Sigmoid colon (tissue), 7 donors: ENCODE measurements around the gene NUDT1. TPM values are rescaled to one million over a fixed set of nuclear protein-coding genes. Genes with fewer than 3 reads are reported as not detected.

Source experiments
- DNase-seq: peaks from one replicate; pipeline ENCODE4 v3.0.0-alpha.2; 2019
- H3K27ac ChIP-seq, 4 donors: fragments of 200-600 bp; sonication (generic); one replicate each; pipeline ENCODE4 v1.5.1; 2016 to 2019; ENCODE audit warnings: mild to moderate bottlenecking in 1 of 4
- H3K27me3 ChIP-seq, 3 donors: fragments of 200-600 bp; sonication (generic); one replicate each; pipeline ENCODE4 v1.5.1; 2019; ENCODE audit warnings: mild to moderate bottlenecking in 1 of 3
- H3K36me3 ChIP-seq, 4 donors: fragments of 200-600 bp; sonication (generic); one replicate each; pipeline ENCODE4 v1.5.1; 2016 to 2019
- H3K4me1 ChIP-seq, 4 donors: fragments of 200-600 bp; sonication (generic); one replicate each; pipeline ENCODE4 v1.5.1; 2017 to 2019
- H3K4me3 ChIP-seq, 4 donors: fragments of 200-600 bp; sonication (generic); one replicate each; pipeline ENCODE4 v1.5.1; 2017 to 2019; ENCODE audit warnings: mild to moderate bottlenecking in 2 of 4, moderate library complexity in 1 of 4
- H3K9me3 ChIP-seq, 4 donors: fragments of 200-600 bp in 3 of 4; sonication (generic) in 3 of 4; one replicate each; pipeline versions ENCODE4 v1.5.1 to v1.6.1; 2013 to 2019
- EP300 ChIP-seq, 4 donors: sonication (generic); formaldehyde crosslinking; IDR thresholded peaks; one replicate each; pipeline ENCODE4 v1.6.1; 2017; ENCODE audit warnings: antibody characterized with exemption in 4 of 4
- POLR2A ChIP-seq, 2 donors: fragments of 450-650 bp; IDR thresholded peaks; one replicate each; pipeline ENCODE4 v1.6.1; 2016; ENCODE audit warnings: antibody characterized with exemption in 2 of 2, mild to moderate bottlenecking in 2 of 2, moderate library complexity in 2 of 2
- POLR2AphosphoS5 ChIP-seq, 4 donors: sonication (generic); formaldehyde crosslinking; IDR thresholded peaks; one replicate each; pipeline ENCODE4 v1.6.1; 2017; ENCODE audit warnings: antibody characterized with exemption in 4 of 4
- WGBS, 2 donors: extraction: QIAGEN DNeasy Blood & Tissue Kit; methylation state at CpG; one replicate each; pipeline ENCODE4 v1.1.7; 2013; 5-methylcytosine and 5-hydroxymethylcytosine counted together
- intact Hi-C: fragments of 100-400 bp; cut with DNase I; formaldehyde crosslinking; loops from one replicate; pipeline ENCODE4 v1.15.1; 2023
- polyA plus RNA-seq, 3 donors: library from polyadenylated mRNA; stranded (reverse); fragments of 200-250 nt; gene quantifications; one replicate each; pipeline ENCODE4 v1.2.3, GENCODE V29; 2013
- total RNA-seq, 4 donors: library from RNA; depleted of rRNA; stranded (reverse); fragments of >200 nt; gene quantifications; one replicate each; pipeline ENCODE4 v1.1.0, GENCODE V29; 2016
- TF ChIP-seq, protein P1 (sequence below), 4 experiments: fragments of 450-650 bp in 3 of 4; fragments of 200-600 bp in 1 of 4; IDR thresholded peaks; one replicate each; pipeline ENCODE4 v1.5.1; 2016 to 2019; ENCODE audit warnings: antibody characterized with exemption in 4 of 4, mild to moderate bottlenecking in 3 of 4, moderate library complexity in 2 of 4
- donor health status: healthy with polysubstance abuse.
- donor health status: Bipolar disorder and iron deficiency.
- donor health status: healthy.

NUDT1 gene
- total and polyA plus RNA-seq, 7 donors: 13.3 to 46.9 (median 27.0) TPM

DNA sequence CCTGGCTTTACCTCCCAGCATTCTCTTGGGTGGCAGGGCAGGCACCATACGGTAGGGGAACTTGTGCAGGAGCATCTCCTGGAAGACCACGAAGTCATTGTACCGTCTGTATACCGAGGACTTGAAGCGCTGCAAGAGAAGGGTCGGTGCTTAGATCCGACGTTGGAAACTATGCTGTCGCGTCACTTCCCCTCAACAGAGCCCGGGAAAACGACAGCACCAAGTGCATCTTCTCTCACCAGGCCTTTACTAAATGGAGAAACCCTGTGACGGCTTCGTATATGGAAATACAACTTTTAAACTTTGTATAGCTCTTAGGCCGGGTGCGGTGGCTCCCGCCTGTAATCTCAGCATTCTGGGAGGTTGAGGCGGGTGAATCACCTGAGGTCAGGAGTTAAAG, 33.1 kb downstream of the NUDT1 start:
- no peaks in the 10 kb centered on the region for H3K27me3 ChIP-seq
- intact Hi-C loops: no loop called here
- no peak for DNase-seq
- TF ChIP-seq EP300 (IDR thresholded peaks at IDR 0.05) (no peak), POLR2AphosphoS5 (IDR thresholded peaks at IDR 0.05) (no peak), POLR2A (IDR thresholded peaks at IDR 0.05) (no peak)
- TF ChIP-seq, protein P1, sequence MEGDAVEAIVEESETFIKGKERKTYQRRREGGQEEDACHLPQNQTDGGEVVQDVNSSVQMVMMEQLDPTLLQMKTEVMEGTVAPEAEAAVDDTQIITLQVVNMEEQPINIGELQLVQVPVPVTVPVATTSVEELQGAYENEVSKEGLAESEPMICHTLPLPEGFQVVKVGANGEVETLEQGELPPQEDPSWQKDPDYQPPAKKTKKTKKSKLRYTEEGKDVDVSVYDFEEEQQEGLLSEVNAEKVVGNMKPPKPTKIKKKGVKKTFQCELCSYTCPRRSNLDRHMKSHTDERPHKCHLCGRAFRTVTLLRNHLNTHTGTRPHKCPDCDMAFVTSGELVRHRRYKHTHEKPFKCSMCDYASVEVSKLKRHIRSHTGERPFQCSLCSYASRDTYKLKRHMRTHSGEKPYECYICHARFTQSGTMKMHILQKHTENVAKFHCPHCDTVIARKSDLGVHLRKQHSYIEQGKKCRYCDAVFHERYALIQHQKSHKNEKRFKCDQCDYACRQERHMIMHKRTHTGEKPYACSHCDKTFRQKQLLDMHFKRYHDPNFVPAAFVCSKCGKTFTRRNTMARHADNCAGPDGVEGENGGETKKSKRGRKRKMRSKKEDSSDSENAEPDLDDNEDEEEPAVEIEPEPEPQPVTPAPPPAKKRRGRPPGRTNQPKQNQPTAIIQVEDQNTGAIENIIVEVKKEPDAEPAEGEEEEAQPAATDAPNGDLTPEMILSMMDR (IDR thresholded peaks at IDR 0.05): no peak
- no peak overlapping the region for H3K4me3 ChIP-seq
- 90 to 95% methylated on average over 18 of the region's 18 CpGs for WGBS, 2 donors
- no peaks in the 10 kb centered on the region for H3K4me1 ChIP-seq
- no peaks in the 10 kb centered on the region for H3K9me3 ChIP-seq
- no peak overlapping the region for H3K27ac ChIP-seq
- peaks cover 3 to 56% (median 14%) of the 10 kb centered on the region in 4 donors for H3K36me3 ChIP-seq

DNA sequence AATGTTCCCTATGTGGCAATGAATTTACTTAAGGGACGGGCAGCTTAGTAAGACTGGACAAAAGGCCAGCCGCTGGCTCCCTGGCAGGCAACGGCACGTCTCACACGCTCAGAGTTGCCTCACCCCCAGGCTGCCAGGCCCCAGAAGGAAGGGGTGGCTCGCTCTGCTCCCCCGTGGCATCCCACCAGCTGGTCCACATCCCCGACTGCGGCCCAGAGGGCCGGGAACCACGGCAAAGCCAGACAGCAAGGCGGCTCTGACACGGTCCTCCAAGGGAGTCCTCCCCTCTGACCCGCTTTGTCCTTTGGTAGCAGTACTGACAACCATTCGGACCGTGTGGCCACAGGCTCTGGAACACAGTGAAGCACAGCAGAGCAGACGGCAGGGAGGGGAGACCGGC, 34.1 kb downstream of the NUDT1 start:
- DNase-seq: no peak
- no peak overlapping the region for H3K4me3 ChIP-seq
- H3K4me1 ChIP-seq: peaks cover 0 to 4% (median 3%) of the 10 kb centered on the region in 4 donors
- 90 to 95% methylated on average over 18 of the region's 18 CpGs for WGBS, 2 donors
- TF ChIP-seq POLR2AphosphoS5 (IDR thresholded peaks at IDR 0.05) (no peak), POLR2A (IDR thresholded peaks at IDR 0.05) (no peak), EP300 (IDR thresholded peaks at IDR 0.05) (no peak)
- TF ChIP-seq, protein P1 (IDR thresholded peaks at IDR 0.05): no peak
- H3K27ac ChIP-seq: no peak overlapping the region
- H3K9me3 ChIP-seq: no peaks in the 10 kb centered on the region
- peaks cover 3 to 48% (median 10%) of the 10 kb centered on the region in 4 donors for H3K36me3 ChIP-seq
- intact Hi-C loops: no loop called here
- no peaks in the 10 kb centered on the region for H3K27me3 ChIP-seq

DNA sequence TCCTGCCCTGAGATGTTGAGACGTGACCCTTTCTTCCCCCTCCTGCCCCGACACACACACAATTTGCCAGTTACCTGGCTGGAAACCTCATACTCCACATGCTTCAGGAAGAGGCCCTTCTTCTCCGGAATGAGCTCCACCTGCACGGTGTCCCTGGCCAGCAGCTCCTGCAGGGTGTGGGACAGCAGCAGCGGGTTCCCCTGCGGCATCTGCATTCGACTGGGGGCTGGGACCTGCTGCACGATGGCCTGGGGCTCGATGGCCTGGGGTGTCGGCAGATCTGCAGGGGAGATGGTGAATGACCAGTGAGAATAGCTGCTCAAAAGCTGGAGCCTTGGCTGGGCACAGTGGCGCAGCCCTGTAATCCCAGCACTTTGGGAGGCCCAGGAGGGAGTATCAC, 36.0 kb downstream of the NUDT1 start:
- H3K27ac ChIP-seq: no peak overlapping the region
- no peak overlapping the region for H3K4me3 ChIP-seq
- DNase-seq: no peak
- WGBS, 2 donors: 95% methylated on average over 11 of the region's 11 CpGs
- no peaks in the 10 kb centered on the region for H3K27me3 ChIP-seq
- no peaks in the 10 kb centered on the region for H3K9me3 ChIP-seq
- TF ChIP-seq POLR2A (IDR thresholded peaks at IDR 0.05) (no peak), POLR2AphosphoS5 (IDR thresholded peaks at IDR 0.05) (no peak), EP300 (IDR thresholded peaks at IDR 0.05) (no peak)
- TF ChIP-seq, protein P1 (IDR thresholded peaks at IDR 0.05): no peak
- intact Hi-C loops: no loop called here
- peaks cover 0 to 18% (median 18%) of the 10 kb centered on the region in 4 donors for H3K4me1 ChIP-seq
- H3K36me3 ChIP-seq: peaks cover 3 to 31% (median 6%) of the 10 kb centered on the region in 4 donors

DNA sequence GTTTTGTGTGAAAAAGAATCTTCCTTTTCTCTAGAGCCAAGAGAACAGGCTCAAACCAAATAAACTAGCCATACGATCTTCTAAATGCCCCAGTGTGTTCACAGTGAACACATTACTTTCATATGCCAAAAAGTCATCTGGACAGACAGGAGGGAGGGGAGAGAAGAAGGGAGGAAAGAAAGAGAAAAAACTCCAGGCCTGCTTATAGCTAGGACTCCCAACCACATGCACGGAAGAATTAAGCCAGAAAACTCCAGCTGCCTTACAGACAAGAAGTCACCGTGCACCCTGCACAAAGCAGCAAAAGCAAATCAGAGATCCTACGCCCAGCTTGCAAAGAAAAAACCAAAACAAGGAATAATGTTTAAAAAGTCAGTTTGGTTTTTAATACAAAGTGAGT, 37.9 kb downstream of the NUDT1 start:
- H3K36me3 ChIP-seq: peaks cover 0 to 14% (median 2%) of the 10 kb centered on the region in 4 donors
- H3K27ac ChIP-seq: no peak overlapping the region
- no peak for DNase-seq
- no peaks in the 10 kb centered on the region for H3K9me3 ChIP-seq
- intact Hi-C loops: no loop called here
- H3K4me3 ChIP-seq: no peak overlapping the region
- WGBS, 2 donors: 56 to 84% methylated on average over 4 of the region's 4 CpGs
- peaks cover 0 to 18% (median 18%) of the 10 kb centered on the region in 4 donors for H3K4me1 ChIP-seq
- TF ChIP-seq POLR2A (IDR thresholded peaks at IDR 0.05) (no peak), EP300 (IDR thresholded peaks at IDR 0.05) (no peak), POLR2AphosphoS5 (IDR thresholded peaks at IDR 0.05) (no peak)
- TF ChIP-seq, protein P1 (IDR thresholded peaks at IDR 0.05): no peak
- no peaks in the 10 kb centered on the region for H3K27me3 ChIP-seq

DNA sequence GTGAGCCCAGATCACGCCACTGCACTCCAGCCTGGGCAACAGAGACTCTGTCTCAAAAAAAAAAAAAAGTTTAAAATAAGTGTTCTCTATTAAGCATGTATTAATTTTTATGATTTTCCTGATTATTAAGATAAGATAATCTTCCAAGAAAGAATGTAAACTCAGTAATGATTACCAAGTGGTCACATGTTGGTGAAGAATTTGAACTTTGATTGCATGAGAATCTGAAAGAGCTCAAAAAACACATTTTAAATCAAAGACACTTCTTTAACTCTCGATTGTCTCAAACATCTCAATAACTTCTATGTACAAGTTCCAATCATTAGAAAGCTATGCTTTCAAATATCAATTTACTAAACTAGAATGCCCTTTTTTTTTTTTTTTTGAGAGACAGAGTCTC, 38.4 kb downstream of the NUDT1 start:
- 84 to 93% methylated on average over 2 of the region's 2 CpGs for WGBS, 2 donors
- peaks cover 0 to 11% (median 0%) of the 10 kb centered on the region in 4 donors for H3K36me3 ChIP-seq
- intact Hi-C loops: no loop called here
- no peak overlapping the region for H3K4me3 ChIP-seq
- TF ChIP-seq, protein P1 (IDR thresholded peaks at IDR 0.05): no peak
- TF ChIP-seq POLR2A (IDR thresholded peaks at IDR 0.05) (no peak), POLR2AphosphoS5 (IDR thresholded peaks at IDR 0.05) (no peak), EP300 (IDR thresholded peaks at IDR 0.05) (no peak)
- peaks cover 0 to 18% (median 18%) of the 10 kb centered on the region in 4 donors for H3K4me1 ChIP-seq
- no peaks in the 10 kb centered on the region for H3K9me3 ChIP-seq
- no peaks in the 10 kb centered on the region for H3K27me3 ChIP-seq
- no peak for DNase-seq
- H3K27ac ChIP-seq: no peak overlapping the region
